Subcutaneous adipose tissue (tissue), 4 donors: Measurements from ENCODE around the gene MT1M. TPM values are rescaled to one million over a fixed set of nuclear protein-coding genes. Genes with fewer than 3 reads are reported as not detected.

Source experiments
- CTCF ChIP-seq: fragments of 450-650 bp; IDR thresholded peaks from one replicate; pipeline ENCODE4 v1.5.1; 2016; ENCODE audit warnings: low read depth, mild to moderate bottlenecking, control low read depth, antibody characterized with exemption, moderate library complexity
- total RNA-seq, 4 donors: library from RNA; depleted of rRNA; stranded (reverse); fragments of >200 nt; gene quantifications; one replicate each; pipeline ENCODE4 v1.1.0, GENCODE V29; 2016

The MT1M gene
- total RNA-seq, 4 donors from 2014 or later: 15.1 to 485 (median 52.6) TPM

GRCh38 chr16:56662357-56663354, 30.2 kb downstream of the MT1M start:
- no peak for TF ChIP-seq CTCF

GRCh38 chr16:56664506-56664905, 32.0 kb downstream of the MT1M start:
- TF ChIP-seq CTCF: no peak

GRCh38 chr16:56667581-56668571, 35.4 kb downstream of the MT1M start, which contains the start of gene MT1G:
MT1G (minus strand) TSS chr16:56668065; CDS start chr16:56667993, 72 bp downstream.
- TF ChIP-seq CTCF: no peak

GRCh38 chr16:56669005-56669839, 36.8 kb downstream of the MT1M start, which contains the start of gene MT1H:
MT1H (plus strand) TSS chr16:56669814; CDS start chr16:56669885, 71 bp downstream.
- TF ChIP-seq CTCF: no peak

GRCh38 chr16:56669840-56670619, 37.6 kb downstream of the MT1M start:
- no peak for TF ChIP-seq CTCF

- TF ChIP-seq CTCF: no peak
Observed at GRCh38 chr16:56670620-56670934, 38.1 kb downstream of the MT1M start.
